CD4-positive, alpha-beta T cell treated with Interleukin-4 for 1 hour (primary cell): Measurements from ENCODE around the gene PDCD1.
A peak's percentile ranks its signal among the peaks of the same experiment; 100 is the strongest.
"Not testable (repeated sequence)": the region's sequence is repeated elsewhere in the genome, so short reads cannot be mapped to it uniquely, and the experiment has no call there.

ENCODE experiments used
- DNase-seq, 2 donors: peaks; one replicate each; pipeline ENCODE4 v3.0.0-alpha.2; 2020 to 2022

Gene PDCD1

GRCh38 chr2:241850544-241851324 lies 8.0 kb downstream of the PDCD1 start:
- no peak for DNase-seq

- DNase-seq: no peak
Measured at GRCh38 chr2:241849616-241850543, 8.8 kb downstream of the PDCD1 start.

GRCh38 chr2:241848761-241849615 lies 9.7 kb downstream of the PDCD1 start:
- no peak for DNase-seq

GRCh38 chr2:241846406-241846805 lies 12.3 kb downstream of the PDCD1 start:
- no peak for DNase-seq

- DNase-seq: no peak
Measured at GRCh38 chr2:241844831-241845578, 13.7 kb downstream of the PDCD1 start.

GRCh38 chr2:241844066-241844728 lies 14.5 kb downstream of the PDCD1 start:
- DNase-seq: peak; percentile 62 to 75

GRCh38 chr2:241843321-241844065 lies 15.2 kb downstream of the PDCD1 start:
- no peak for DNase-seq

- DNase-seq: peak; percentile 57 to 61
Measured at GRCh38 chr2:241842620-241843211, 16.0 kb downstream of the PDCD1 start.

- no peak for DNase-seq
Measured at GRCh38 chr2:241842067-241842415, 16.7 kb downstream of the PDCD1 start.

- no peak for DNase-seq
Measured at GRCh38 chr2:241841181-241842066, 17.3 kb downstream of the PDCD1 start.

- no peak for DNase-seq
Measured at GRCh38 chr2:241837197-241837965, 21.3 kb downstream of the PDCD1 start.

GRCh38 chr2:241836292-241836691 lies 22.4 kb downstream of the PDCD1 start:
- DNase-seq: no peak

- DNase-seq: no peak
Measured at GRCh38 chr2:241835611-241836010, 23.1 kb downstream of the PDCD1 start.

GRCh38 chr2:241834527-241835210 lies 24.0 kb downstream of the PDCD1 start:
- DNase-seq: no peak

- DNase-seq: not testable (repeated sequence)
Measured at GRCh38 chr2:241833756-241834526, 24.8 kb downstream of the PDCD1 start.

- no peak for DNase-seq
Measured at GRCh38 chr2:241833101-241833663, 25.5 kb downstream of the PDCD1 start.

GRCh38 chr2:241827394-241827793 lies 31.3 kb downstream of the PDCD1 start:
- no peak for DNase-seq
